Mesothelial cell of epicardium (in vitro differentiated cells): ENCODE data around the gene AGBL3. TPM values are rescaled to one million over a fixed set of nuclear protein-coding genes. Genes with fewer than 3 reads are reported as not detected.

Source experiments
- DNase-seq, 2 experiments: peaks; one replicate each; pipeline ENCODE4 v3.0.0; 2021; ENCODE audit warnings: low spot score in 2 of 2; ENCODE audit not compliant: unreplicated experiment in 2 of 2
- H3K27ac Mint-ChIP-seq: 2 replicates; pipeline ENCODE4 v1.8.0; 2021; ENCODE audit warnings: mixed read lengths
- H3K27me3 Mint-ChIP-seq: 2 replicates; pipeline ENCODE4 v1.8.0; 2021; ENCODE audit warnings: low read depth, mixed read lengths
- H3K36me3 Mint-ChIP-seq: 2 replicates; pipeline ENCODE4 v1.8.0; 2021; ENCODE audit warnings: mixed read lengths
- H3K4me1 Mint-ChIP-seq: 2 replicates; pipeline ENCODE4 v1.8.0; 2021; ENCODE audit warnings: mixed read lengths
- H3K4me3 Mint-ChIP-seq: 2 replicates; pipeline ENCODE4 v1.8.0; 2021; ENCODE audit warnings: mild to moderate bottlenecking, moderate library complexity, mixed read lengths
- H3K9me3 Mint-ChIP-seq: 2 replicates; pipeline ENCODE4 v1.8.0; 2021; ENCODE audit warnings: mixed read lengths
- CTCF ChIP-seq: fragments of 200-600 bp; sonication (generic); IDR thresholded peaks from one replicate; pipeline ENCODE4 v1.5.0; 2021; ENCODE audit warnings: antibody characterized with exemption; ENCODE audit not compliant: unreplicated experiment
- total RNA-seq: library from RNA; stranded (reverse); gene quantifications from 3 replicates; pipeline ENCODE4 v1.2.1, GENCODE V29; 2021

The AGBL3 gene
- total RNA-seq, 1 donor from 2014 or later: 2.3 TPM

GRCh38 chr7:135166338-135166990 lies 180.2 kb downstream of the AGBL3 start:
- Mint-ChIP-seq H3K36me3 (peaks cover 37% of the 10 kb centered on the region), H3K27me3 (no peaks in the 10 kb centered on the region), H3K9me3 (peaks cover 9% of the 10 kb centered on the region), H3K4me1 (peaks cover 27% of the 10 kb centered on the region), H3K4me3 (no peak overlapping the region), H3K27ac (no peak overlapping the region)
- no peak for DNase-seq
- no peak for TF ChIP-seq CTCF

GRCh38 chr7:135167365-135167917 lies 181.1 kb downstream of the AGBL3 start:
- no peaks in the 10 kb centered on the region for H3K27me3 Mint-ChIP-seq
- no peak overlapping the region for H3K27ac Mint-ChIP-seq
- no peak for TF ChIP-seq CTCF
- peaks cover 36% of the 10 kb centered on the region for H3K4me1 Mint-ChIP-seq
- no peak for DNase-seq
- H3K4me3 Mint-ChIP-seq: no peak overlapping the region
- H3K9me3 Mint-ChIP-seq: peaks cover 6% of the 10 kb centered on the region
- H3K36me3 Mint-ChIP-seq: peaks cover 31% of the 10 kb centered on the region

- peaks cover 40% of the 10 kb centered on the region for H3K4me1 Mint-ChIP-seq
- peaks cover 27% of the 10 kb centered on the region for H3K36me3 Mint-ChIP-seq
Measured at GRCh38 chr7:135168001-135168400, 181.7 kb downstream of the AGBL3 start.

GRCh38 chr7:135168489-135169140 lies 182.3 kb downstream of the AGBL3 start:
- peak in 1 of 2 experiments; percentile 24 for DNase-seq
- Mint-ChIP-seq H3K27ac (no peak overlapping the region), H3K9me3 (no peaks in the 10 kb centered on the region), H3K36me3 (peaks cover 26% of the 10 kb centered on the region), H3K4me1 (peaks cover 40% of the 10 kb centered on the region), H3K27me3 (no peaks in the 10 kb centered on the region), H3K4me3 (peak overlapping the region; percentile 90)
- no peak for TF ChIP-seq CTCF

More at GRCh38 chr7:135168001-135168400, 181.7 kb downstream of the AGBL3 start:
- Mint-ChIP-seq H3K9me3 (peaks cover under 1% of the 10 kb centered on the region), H3K4me3 (peak overlapping the region; percentile 24), H3K27me3 (no peaks in the 10 kb centered on the region), H3K27ac (no peak overlapping the region)
- no peak for DNase-seq
- no peak for TF ChIP-seq CTCF

GRCh38 chr7:135169141-135169963 lies 183.0 kb downstream of the AGBL3 start:
- Mint-ChIP-seq H3K4me3 (peak overlapping the region; percentile 90), H3K27me3 (no peaks in the 10 kb centered on the region), H3K36me3 (peaks cover 20% of the 10 kb centered on the region), H3K4me1 (peaks cover 40% of the 10 kb centered on the region), H3K27ac (peak overlapping the region; percentile 95), H3K9me3 (no peaks in the 10 kb centered on the region)
- DNase-seq: peak in 1 of 2 experiments; percentile 35
- TF ChIP-seq CTCF: no peak
